ENCODE results near the gene CTNNA2.

GRCh38 chr2:80153768-80154167 lies 640.9 kb downstream of the CTNNA2 start:
- TF ChIP-seq EP300 (IDR thresholded peaks at IDR 0.05): no peak
- TF ChIP-seq CTCF (IDR thresholded peaks at IDR 0.05): no peak
- TF ChIP-seq POLR2A (IDR thresholded peaks at IDR 0.05): no peak
